OCI-LY3 (cell line): ENCODE measurements around the gene ADSS1.

Source experiments
- H2AFZ ChIP-seq: fragments of 200-600, 300-600 bp; shearing (Covaris generic); 2 replicates; pipeline ENCODE4 v1.6.0; 2014; ENCODE audit warnings: antibody characterized with exemption, low read depth, low read length
- H3K27ac ChIP-seq: fragments of 200-600, 300-600 bp; sonication (generic); 2 replicates; pipeline ENCODE4 v1.5.1; 2014; ENCODE audit warnings: mild to moderate bottlenecking, low read length, moderate library complexity, mixed read lengths
- H3K27me3 ChIP-seq: fragments of 200-600, 300-600 bp; sonication (generic); 2 replicates; pipeline ENCODE4 v1.6.1; 2014; ENCODE audit warnings: low read depth, low read length, mixed read lengths
- H3K36me3 ChIP-seq: fragments of 200-600, 300-600 bp; sonication (generic); replicated peaks from 2 replicates; pipeline ENCODE3; 2014; ENCODE audit warnings: low read depth, low read length, mixed read lengths
- H3K4me1 ChIP-seq: fragments of 300-600, 200-600 bp; sonication (generic); 2 replicates; pipeline ENCODE4 v1.6.1; 2014; ENCODE audit warnings: low read length, mixed read lengths
- H3K4me2 ChIP-seq: fragments of 200-600, 300-600 bp; sonication (generic); 2 replicates; pipeline ENCODE4 v1.6.1; 2014; ENCODE audit warnings: low read length, mixed read lengths
- H3K4me3 ChIP-seq: fragments of 300-600, 200-600 bp; sonication (generic); 2 replicates; pipeline ENCODE4 v1.5.1; 2014; ENCODE audit warnings: antibody characterized with exemption, mild to moderate bottlenecking, low read length, moderate library complexity
- H3K79me2 ChIP-seq: fragments of 300-600, 200-600 bp; shearing (Covaris generic); 2 replicates; pipeline ENCODE4 v1.6.1; 2014; ENCODE audit warnings: mild to moderate bottlenecking, low read length, mixed read lengths
- H3K9ac ChIP-seq: fragments of 300-600, 200-600 bp; shearing (Covaris generic); 2 replicates; pipeline ENCODE4 v1.6.0; 2014; ENCODE audit warnings: mild to moderate bottlenecking, low read length, moderate library complexity
- H3K9me3 ChIP-seq: fragments of 200-600, 300-600 bp; shearing (Covaris generic); 2 replicates; pipeline ENCODE4 v1.6.1; 2014; ENCODE audit warnings: low read length, mixed read lengths; ENCODE audit not compliant: insufficient read depth
- H4K20me1 ChIP-seq: fragments of 200-600, 300-600 bp; sonication (generic); 2 replicates; pipeline ENCODE4 v1.6.1; 2016; ENCODE audit warnings: low read length, mixed read lengths; ENCODE audit not compliant: insufficient read depth
- EZH2phosphoT487 ChIP-seq: fragments of 200-600 bp; shearing (Covaris generic); IDR thresholded peaks from 2 replicates; pipeline ENCODE4 v1.6.1; 2018; ENCODE audit warnings: antibody characterized with exemption, mixed run types, low read depth
- TF ChIP-seq, protein P1 (sequence below): fragments of 200-600, 300-600 bp; sonication (generic); IDR thresholded peaks from 2 replicates; pipeline ENCODE4 v1.5.1; 2014; ENCODE audit warnings: antibody characterized with exemption, low read length, low read depth

The ADSS1 gene

DNA sequence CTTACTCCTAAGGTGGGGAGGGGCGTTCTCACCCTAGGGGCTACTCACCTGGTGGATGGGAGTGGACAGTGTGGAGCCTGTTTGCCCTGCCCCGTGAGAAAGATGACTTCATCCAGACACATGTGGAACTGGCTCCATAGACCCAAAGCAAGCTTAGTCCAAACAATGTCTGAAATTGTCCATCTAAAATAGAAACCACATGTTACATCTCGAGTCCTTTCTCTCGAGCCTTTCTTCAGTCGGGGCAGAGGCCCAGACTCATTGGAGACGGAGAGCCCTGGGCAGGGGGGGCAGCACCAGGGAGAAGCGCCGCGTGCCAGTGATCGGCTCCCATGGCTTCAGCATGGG lies 33.2 kb downstream of the ADSS1 start:
- no peak overlapping the region for H2AFZ ChIP-seq
- H3K4me2 ChIP-seq, result no peak overlapping the region
- H3K9me3 ChIP-seq, result no peaks in the 10 kb centered on the region
- H3K27ac ChIP-seq, result no peak overlapping the region
- H3K9ac ChIP-seq, result no peak overlapping the region
- TF ChIP-seq EZH2phosphoT487, result no peak
- TF ChIP-seq, protein P1, sequence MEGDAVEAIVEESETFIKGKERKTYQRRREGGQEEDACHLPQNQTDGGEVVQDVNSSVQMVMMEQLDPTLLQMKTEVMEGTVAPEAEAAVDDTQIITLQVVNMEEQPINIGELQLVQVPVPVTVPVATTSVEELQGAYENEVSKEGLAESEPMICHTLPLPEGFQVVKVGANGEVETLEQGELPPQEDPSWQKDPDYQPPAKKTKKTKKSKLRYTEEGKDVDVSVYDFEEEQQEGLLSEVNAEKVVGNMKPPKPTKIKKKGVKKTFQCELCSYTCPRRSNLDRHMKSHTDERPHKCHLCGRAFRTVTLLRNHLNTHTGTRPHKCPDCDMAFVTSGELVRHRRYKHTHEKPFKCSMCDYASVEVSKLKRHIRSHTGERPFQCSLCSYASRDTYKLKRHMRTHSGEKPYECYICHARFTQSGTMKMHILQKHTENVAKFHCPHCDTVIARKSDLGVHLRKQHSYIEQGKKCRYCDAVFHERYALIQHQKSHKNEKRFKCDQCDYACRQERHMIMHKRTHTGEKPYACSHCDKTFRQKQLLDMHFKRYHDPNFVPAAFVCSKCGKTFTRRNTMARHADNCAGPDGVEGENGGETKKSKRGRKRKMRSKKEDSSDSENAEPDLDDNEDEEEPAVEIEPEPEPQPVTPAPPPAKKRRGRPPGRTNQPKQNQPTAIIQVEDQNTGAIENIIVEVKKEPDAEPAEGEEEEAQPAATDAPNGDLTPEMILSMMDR, result no peak
- H3K79me2 ChIP-seq, result peaks cover 42% of the 10 kb centered on the region
- H4K20me1 ChIP-seq, result no peaks in the 10 kb centered on the region; the same call in 1 of the 2 replicates
- no peak overlapping the region for H3K4me3 ChIP-seq
- no peaks in the 10 kb centered on the region for H3K27me3 ChIP-seq
- H3K4me1 ChIP-seq, result peaks cover 15% of the 10 kb centered on the region
- H3K36me3 ChIP-seq, result peaks cover 34% of the 10 kb centered on the region

DNA sequence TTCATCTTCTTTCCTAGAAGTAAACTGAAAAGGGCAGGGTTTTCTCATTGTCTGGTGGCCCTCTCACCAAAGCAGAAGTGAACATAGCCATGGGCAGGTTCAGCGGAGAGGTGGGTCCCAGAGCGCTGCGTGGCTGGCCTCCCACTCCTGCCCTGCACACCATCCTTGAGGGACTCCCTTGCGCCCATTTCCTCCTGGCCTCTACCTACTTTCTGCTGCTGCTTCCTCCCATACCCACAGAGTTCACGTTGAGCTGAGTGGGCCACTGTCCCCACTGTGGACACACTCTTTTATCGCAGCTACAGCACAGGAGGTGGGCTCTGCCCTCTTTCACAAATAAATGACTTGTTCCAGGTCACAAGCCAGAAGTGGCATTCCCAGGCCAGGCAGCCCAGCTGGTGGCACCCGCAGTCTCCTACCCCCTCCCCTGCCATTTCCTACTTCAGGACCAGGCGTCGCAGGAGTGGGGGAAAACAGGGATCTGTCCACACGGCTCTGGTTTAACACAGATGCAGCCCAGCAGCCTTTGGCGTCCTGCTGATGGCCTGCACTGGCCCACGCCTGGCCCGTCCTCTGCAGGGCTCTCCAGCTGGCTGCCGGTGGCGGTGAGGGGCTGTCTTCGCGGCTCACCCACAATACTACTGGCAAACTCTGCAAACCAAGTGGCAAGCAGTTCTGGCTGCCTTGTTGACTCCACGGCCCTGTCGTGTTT lies 33.8 kb downstream of the ADSS1 start:
- Histone ChIP-seq H3K27me3 (no peaks in the 10 kb centered on the region), H3K79me2 (peaks cover 41% of the 10 kb centered on the region), H3K4me2 (no peak overlapping the region), H2AFZ (no peak overlapping the region), H3K4me3 (no peak overlapping the region), H4K20me1 (no peaks in the 10 kb centered on the region; the same call in 1 of the 2 replicates), H3K9me3 (no peaks in the 10 kb centered on the region), H3K9ac (no peak overlapping the region), H3K27ac (no peak overlapping the region), H3K36me3 (peaks cover 37% of the 10 kb centered on the region), H3K4me1 (peaks cover 15% of the 10 kb centered on the region)
- TF ChIP-seq, protein P1, result no peak
- no peak for TF ChIP-seq EZH2phosphoT487

DNA sequence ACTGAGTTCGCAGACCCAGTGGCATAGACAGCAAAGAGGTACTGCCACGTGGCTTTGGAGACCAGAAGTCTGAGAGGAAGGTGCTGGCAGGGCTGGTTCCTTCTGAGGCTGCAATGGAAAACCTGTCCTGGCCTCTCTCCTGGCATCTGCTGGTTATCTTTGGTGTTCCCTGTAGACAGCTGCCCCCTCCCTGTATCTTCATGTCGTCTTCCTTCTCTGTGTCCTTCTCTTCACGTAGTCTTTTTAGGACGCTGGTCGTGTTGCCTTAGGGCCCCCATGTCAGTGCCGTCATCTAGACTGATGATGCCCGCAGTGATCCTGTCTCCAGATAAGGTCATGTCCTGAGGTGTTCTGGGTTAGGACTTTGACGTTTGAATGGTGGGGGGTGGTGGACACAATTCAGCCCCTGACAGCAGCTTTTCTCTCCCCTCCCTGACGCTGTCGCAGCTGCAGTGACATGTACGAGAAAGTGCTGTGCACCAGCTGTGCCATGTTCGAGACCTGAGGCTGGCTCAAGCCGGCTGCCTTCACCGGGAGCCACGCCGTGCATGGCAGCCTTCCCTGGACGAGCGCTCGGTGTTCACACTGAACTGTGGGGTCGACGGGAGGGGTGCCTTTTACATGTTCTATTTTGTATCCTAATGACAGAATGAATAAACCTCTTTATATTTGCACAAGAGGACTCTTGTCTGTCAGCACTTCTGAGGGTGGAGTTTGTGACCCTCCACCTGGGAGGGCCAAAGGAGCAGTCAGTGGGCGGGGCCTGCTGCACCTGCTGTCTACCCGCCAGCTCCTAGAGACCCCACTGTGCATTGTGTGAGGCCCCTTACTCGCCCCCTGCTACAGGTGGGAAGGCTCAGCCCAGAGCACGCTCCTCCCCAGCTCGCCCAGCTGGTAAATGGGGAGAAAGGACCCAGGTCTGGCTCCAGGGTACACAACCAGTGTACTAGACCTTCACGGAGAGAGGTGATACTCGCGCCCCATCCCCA lies 35.2 kb downstream of the ADSS1 start:
- H3K4me3 ChIP-seq, result no peak overlapping the region
- peaks cover 28% of the 10 kb centered on the region for H3K79me2 ChIP-seq
- no peak overlapping the region for H3K4me2 ChIP-seq
- H3K27ac ChIP-seq, result no peak overlapping the region
- H3K9ac ChIP-seq, result no peak overlapping the region
- peaks cover 8% of the 10 kb centered on the region for H3K4me1 ChIP-seq
- no peaks in the 10 kb centered on the region for H3K27me3 ChIP-seq
- H4K20me1 ChIP-seq, result no peaks in the 10 kb centered on the region; the same call in 1 of the 2 replicates
- no peak overlapping the region for H2AFZ ChIP-seq
- no peaks in the 10 kb centered on the region for H3K9me3 ChIP-seq
- H3K36me3 ChIP-seq, result peaks cover 37% of the 10 kb centered on the region
- TF ChIP-seq, protein P1, result no peak
- no peak for TF ChIP-seq EZH2phosphoT487

GRCh38 chr14:104765517-104765916 lies 41.5 kb downstream of the ADSS1 start:
- H4K20me1 ChIP-seq, result no peaks in the 10 kb centered on the region
- H3K4me1 ChIP-seq, result 0 out of 2 replicates have a peak, but pooled peaks cover 2% of the 10 kb centered on the region
- no peaks in the 10 kb centered on the region for H3K27me3 ChIP-seq
- no peak for TF ChIP-seq EZH2phosphoT487
- TF ChIP-seq, protein P1, result no peak
- no peaks in the 10 kb centered on the region for H3K9me3 ChIP-seq
- H3K27ac ChIP-seq, result no peak overlapping the region
- H3K36me3 ChIP-seq, result peaks cover 22% of the 10 kb centered on the region
- H2AFZ ChIP-seq, result no peak overlapping the region
- H3K4me2 ChIP-seq, result no peak overlapping the region
- no peak overlapping the region for H3K9ac ChIP-seq
- H3K79me2 ChIP-seq, result no peaks in the 10 kb centered on the region
- H3K4me3 ChIP-seq, result no peak overlapping the region
